Amniotic stem cell (primary cell): ENCODE results near the gene TSHZ2.

Experiments
- DNase-seq: peaks from one replicate; lab custom pipeline; 2025; lab: John Stamatoyannopoulos, UW

Gene TSHZ2

GRCh38 chr20:53068241-53068640 is 96.1 kb downstream of the TSHZ2 start:
- no peak for DNase-seq

DNA sequence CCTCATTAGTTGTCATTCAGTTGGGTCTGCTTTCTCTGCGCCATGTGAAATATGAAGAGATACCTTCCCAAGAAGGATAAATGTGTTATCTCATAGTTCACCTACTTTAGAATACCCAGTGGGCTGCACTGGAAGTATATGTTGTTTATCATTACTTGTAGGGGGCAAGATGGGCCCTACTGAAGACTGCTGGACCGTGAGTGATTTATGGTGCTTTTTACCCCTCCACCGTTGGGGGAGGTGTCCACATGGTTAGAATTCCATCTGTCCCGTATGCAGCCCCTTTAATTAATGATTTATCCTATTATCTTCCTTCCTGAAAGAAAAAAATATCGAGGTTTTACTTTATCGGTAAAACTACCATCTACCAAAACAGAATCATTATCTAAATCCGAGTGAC is 97.0 kb downstream of the TSHZ2 start:
- DNase-seq: no peak

GRCh38 chr20:53070224-53070623 is 98.1 kb downstream of the TSHZ2 start:
- DNase-seq: no peak

DNA sequence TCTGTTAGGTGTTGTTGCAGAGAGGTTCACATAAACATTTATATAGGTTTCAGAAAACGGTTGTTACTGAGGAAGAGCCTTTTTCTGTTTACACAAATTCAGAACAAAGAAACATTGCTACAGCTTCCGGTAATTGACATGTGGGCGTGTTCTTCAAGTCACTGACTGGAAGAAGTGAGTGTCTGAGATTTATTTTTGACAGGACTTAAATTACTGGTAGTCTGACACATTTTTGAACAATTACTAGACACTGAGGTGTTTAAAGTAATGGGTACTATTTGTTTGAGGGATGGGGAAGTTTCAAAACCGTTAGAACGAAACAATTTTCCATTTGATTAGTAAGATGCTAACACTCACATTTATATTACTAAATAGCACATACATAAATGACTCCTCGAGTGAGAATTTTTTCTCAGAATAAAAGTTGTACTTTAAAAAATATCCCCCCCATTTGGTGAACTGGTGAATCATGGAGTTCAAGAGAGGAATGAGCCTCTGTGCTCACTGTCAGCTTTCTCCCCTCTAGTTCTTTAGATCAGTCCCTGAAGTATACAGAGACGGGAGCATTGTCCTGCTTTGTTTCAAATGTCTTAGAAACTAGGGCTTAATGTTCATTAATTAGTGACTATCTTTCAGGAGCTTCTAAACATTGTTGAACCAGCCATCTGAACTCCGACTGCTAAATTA is 98.7 kb downstream of the TSHZ2 start:
- DNase-seq: no peak

- no peak for DNase-seq
These were observed 99.7 kb downstream of the TSHZ2 start for GRCh38 chr20:53071833-53072232.

- no peak for DNase-seq
These were observed 100.9 kb downstream of the TSHZ2 start for GRCh38 chr20:53072923-53073579.

- no peak for DNase-seq
These were observed 101.7 kb downstream of the TSHZ2 start for GRCh38 chr20:53073636-53074415.

DNA sequence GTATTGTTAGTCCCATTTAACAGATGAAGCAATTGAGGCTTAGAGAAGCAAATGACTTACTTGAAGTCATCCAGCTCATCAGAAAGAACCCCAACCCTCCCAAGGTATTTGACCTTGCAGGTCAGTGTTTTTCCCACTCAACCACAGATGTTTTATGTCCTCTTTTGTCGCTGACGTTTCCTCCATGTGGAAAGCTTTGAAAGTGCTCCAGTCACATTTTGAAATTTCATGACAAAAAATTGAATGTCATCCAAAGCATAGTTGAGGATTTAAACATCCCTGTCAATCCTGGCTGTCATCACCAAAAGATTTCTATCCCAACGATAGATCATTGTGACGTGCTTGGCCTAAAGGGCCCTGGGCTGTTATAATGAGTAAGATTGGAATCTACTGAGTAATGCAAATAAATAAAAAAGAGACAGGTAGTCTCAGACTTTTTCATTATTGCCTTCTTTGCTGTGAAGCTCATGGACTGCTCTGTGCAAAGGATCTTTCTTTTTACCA is 102.7 kb downstream of the TSHZ2 start:
- no peak for DNase-seq

DNA sequence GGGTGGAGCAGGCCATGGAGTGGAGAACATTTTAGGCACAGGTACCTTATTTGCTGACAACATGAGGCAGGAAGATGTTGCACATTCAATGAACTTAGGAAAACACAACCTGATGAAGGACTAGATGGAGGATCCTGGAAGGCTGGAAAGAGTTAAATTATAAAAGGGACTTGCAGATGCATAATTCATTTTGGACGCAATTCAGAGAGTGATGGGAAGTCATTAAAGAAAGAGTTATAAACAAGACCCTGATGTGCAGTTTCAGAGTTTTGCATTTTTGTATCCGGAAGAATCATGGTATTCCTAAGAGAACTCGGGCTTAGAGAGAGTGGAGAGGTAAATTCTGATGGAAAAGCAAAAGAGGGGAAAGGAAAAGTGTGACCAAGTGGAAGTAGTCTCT is 104.5 kb downstream of the TSHZ2 start:
- no peak for DNase-seq

GRCh38 chr20:53077373-53078205 is 105.4 kb downstream of the TSHZ2 start:
- no peak for DNase-seq

GRCh38 chr20:53078761-53079160 is 106.6 kb downstream of the TSHZ2 start:
- no peak for DNase-seq

- no peak for DNase-seq
These were observed 107.1 kb downstream of the TSHZ2 start for GRCh38 chr20:53079261-53079691.

GRCh38 chr20:53079828-53080686 is 107.9 kb downstream of the TSHZ2 start:
- DNase-seq: no peak

DNA sequence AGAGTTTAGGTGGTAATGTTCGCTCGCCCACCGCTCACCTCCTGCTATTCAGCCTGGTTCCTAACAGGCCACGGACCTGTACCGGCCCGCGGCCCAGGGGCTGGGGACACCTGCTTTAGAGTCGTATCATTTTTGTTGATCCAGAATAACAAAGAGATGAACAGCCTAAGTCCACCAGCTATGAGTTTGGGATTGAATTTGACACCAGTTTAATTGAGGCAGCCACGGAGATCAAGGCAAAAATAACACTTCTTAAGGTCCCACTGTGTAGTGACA is 108.5 kb downstream of the TSHZ2 start:
- DNase-seq: no peak

DNA sequence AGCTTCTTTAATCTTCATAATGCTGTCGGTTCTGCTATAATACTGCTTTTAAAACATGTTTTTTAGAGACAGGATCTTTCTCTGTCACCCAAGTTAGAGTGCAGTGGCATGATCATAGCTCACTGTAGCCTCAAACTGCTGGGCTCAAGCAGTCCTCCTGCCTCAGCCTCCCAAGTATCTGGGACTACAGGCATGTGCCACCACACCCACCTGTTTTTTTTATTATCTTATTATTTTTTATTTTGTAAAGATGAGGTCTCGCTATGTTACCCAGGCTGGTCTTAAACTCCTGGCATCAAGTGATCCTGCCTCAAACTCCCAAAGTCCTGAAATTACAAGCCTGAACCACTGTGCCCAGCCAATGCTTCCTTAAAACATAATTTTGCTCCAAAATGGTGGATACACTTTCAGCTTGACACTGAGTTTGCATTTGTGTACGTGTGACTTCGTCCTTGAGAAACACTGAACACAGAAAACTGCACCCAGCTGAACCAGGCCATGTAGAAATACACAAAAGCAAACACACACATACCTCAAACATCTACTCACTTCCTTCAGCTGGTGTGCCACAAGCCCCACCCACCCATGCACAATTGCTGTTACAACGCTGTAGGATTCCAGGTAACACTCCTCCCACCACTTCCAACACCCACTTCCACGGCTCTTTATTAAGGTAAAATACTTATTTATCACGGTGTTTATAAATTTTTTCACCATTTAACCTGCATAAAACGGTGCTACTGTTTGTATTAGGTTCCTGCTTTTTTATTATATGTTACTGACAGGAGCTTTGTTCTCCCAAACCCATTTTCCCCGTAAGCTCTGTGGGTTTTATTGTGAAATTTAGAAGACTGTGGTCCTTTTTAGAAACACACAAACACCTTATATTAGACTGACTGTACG is 109.1 kb downstream of the TSHZ2 start:
- DNase-seq: no peak

GRCh38 chr20:53081916-53082863 is 110.0 kb downstream of the TSHZ2 start:
- DNase-seq: no peak

DNA sequence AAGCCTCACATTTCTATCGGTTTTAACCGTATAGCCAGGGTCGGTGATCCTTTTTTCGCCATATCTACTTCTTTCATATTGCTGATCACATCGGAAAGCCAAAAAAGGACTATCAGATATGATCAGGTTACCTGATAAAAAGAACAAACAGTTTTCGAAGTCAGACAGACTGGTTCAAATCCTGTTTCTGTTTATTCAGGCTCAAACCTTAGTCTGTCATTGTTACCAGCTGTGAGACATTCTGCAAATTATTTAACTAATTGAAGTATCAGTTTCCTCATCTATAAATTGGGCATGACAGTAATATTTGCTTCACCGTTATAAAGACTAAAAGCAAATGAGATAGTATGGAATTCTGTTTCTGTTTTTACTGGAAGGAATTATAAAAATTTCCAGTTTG is 111.3 kb downstream of the TSHZ2 start:
- DNase-seq: no peak

GRCh38 chr20:53084408-53084997 is 112.3 kb downstream of the TSHZ2 start:
- no peak for DNase-seq

DNA sequence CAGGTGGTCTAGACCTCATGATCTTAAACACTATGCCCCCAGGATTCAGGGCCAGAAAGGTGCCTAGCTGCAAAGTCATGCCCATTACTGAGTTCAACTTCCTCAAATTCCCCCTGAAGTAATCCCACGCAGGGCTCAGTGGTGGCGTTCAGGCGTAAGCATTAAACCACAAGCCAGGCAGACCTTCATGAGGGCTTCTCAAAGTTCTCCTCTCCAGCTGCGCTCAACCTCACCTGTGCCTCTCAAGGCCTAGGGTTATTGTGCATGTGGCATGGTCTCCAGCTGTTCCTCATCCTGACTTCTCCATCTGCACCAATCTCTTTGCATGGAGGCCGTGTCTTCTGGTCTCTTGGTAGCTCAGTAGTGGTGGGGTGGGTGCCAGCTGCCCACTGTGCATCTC is 113.6 kb downstream of the TSHZ2 start:
- no peak for DNase-seq
